Aorta (tissue), 5 donors: Measurements from ENCODE around the gene NRG3. TPM values are rescaled to one million over a fixed set of nuclear protein-coding genes. Genes with fewer than 3 reads are reported as not detected.

Source experiments
- ATAC-seq: fragments of 200-7000 bp; cut with Tn5 transposase; one replicate; pipeline ENCODE4 v1.9.1; 2022; ENCODE audit warnings: moderate library complexity; ENCODE audit not compliant: low FRiP score
- DNase-seq, 2 donors: peaks; one replicate each; pipeline ENCODE4 v3.0.0-alpha.2; 2020
- H3K27ac ChIP-seq, 2 donors: one replicate each; pipeline ENCODE4 v1.5.1; 2013; ENCODE audit warnings: low read length in 2 of 2, mild to moderate bottlenecking in 2 of 2, moderate library complexity in 2 of 2, control low read depth in 1 of 2, inconsistent platforms in 1 of 2, low read depth in 1 of 2
- H3K27me3 ChIP-seq, 2 donors: one replicate each; pipeline ENCODE4 v1.6.1; 2013; ENCODE audit warnings: control low read depth in 1 of 2, low read length in 1 of 2, mild to moderate bottlenecking in 1 of 2, moderate library complexity in 1 of 2; ENCODE audit not compliant: insufficient read depth in 2 of 2, control insufficient read depth in 1 of 2
- H3K36me3 ChIP-seq, 2 donors: one replicate each; pipeline ENCODE4 v1.6.1; 2013; ENCODE audit warnings: control low read depth in 1 of 2, low read length in 1 of 2, mild to moderate bottlenecking in 1 of 2; ENCODE audit not compliant: insufficient read depth in 2 of 2, control insufficient read depth in 1 of 2
- H3K4me1 ChIP-seq, 2 donors: one replicate each; pipeline ENCODE4 v1.6.1; 2013; ENCODE audit warnings: low read length in 2 of 2, control low read depth in 1 of 2, mild to moderate bottlenecking in 1 of 2, moderate library complexity in 1 of 2; ENCODE audit not compliant: insufficient read depth in 2 of 2, control insufficient read depth in 1 of 2
- H3K4me3 ChIP-seq, 2 donors: one replicate each; pipeline ENCODE4 v1.5.1; 2013; ENCODE audit warnings: low read length in 2 of 2, control low read depth in 1 of 2, mild to moderate bottlenecking in 1 of 2
- H3K9me3 ChIP-seq: one replicate; pipeline ENCODE4 v1.6.1; 2013; ENCODE audit warnings: mild to moderate bottlenecking, low read length; ENCODE audit not compliant: control insufficient read depth
- WGBS, 2 donors: extraction: QIAGEN DNeasy Blood & Tissue Kit; methylation state at CpG; one replicate each; pipeline ENCODE4 v1.1.7; 2013; 5-methylcytosine and 5-hydroxymethylcytosine counted together
- intact Hi-C, 2 donors: fragments of 100-400 bp; cut with DNase I; formaldehyde crosslinking; loops; one replicate each; pipeline versions ENCODE4 v1.14.2 to v1.15.0; 2022
- polyA plus RNA-seq, 2 donors: library from polyadenylated mRNA; stranded (reverse); fragments of 200-250 nt; gene quantifications; one replicate each; pipeline ENCODE4 v1.2.3, GENCODE V29; 2013
- total RNA-seq, 2 donors: library from RNA; stranded (reverse); fragmentation: NEBNext Ultra II Directional; extraction: Animal tissue kit (Norgen Biotek cat#: 25700); gene quantifications; one replicate each; pipeline ENCODE4 v1.2.1, GENCODE V29; 2021
- donor health status: healthy with polysubstance abuse.
- donor health status: Bipolar disorder and iron deficiency.
- donor health status: DM: no; HTN: no; CAD: no.
- donor health status: DM: no; HTN: no; CAD: no.
- donor health status: DM: yes; HTN: yes; CAD: no.

Gene NRG3
- total and polyA plus RNA-seq, 4 donors: 0.50 to 1.1 (median 0.84) TPM

- Histone ChIP-seq H3K27ac (no peak overlapping the region), H3K36me3 (no peaks in the 10 kb centered on the region), H3K9me3 (peaks cover 1% of the 10 kb centered on the region), H3K4me3 (no peak overlapping the region), H3K4me1 (no peaks in the 10 kb centered on the region), H3K27me3 (no peaks in the 10 kb centered on the region)
- intact Hi-C loops: no loop called here
- 97% methylated on average over 2 of the region's 2 CpGs for WGBS, 2 donors
- DNase-seq: no peak
- no peak for ATAC-seq
Measured at GRCh38 chr10:82284180-82284579, 409.2 kb downstream of the NRG3 start.

GRCh38 chr10:82288461-82288881, 413.5 kb downstream of the NRG3 start:
- no peaks in the 10 kb centered on the region for H3K4me1 ChIP-seq
- no peak for ATAC-seq
- H3K27me3 ChIP-seq: no peaks in the 10 kb centered on the region
- no peak overlapping the region for H3K4me3 ChIP-seq
- WGBS, 2 donors: 79 to 86% methylated on average over 6 of the region's 6 CpGs
- H3K9me3 ChIP-seq: peaks cover 1% of the 10 kb centered on the region
- DNase-seq: no peak
- intact Hi-C loops: no loop called here
- H3K36me3 ChIP-seq: no peaks in the 10 kb centered on the region
- H3K27ac ChIP-seq: no peak overlapping the region

GRCh38 chr10:82289945-82290344, 415.0 kb downstream of the NRG3 start:
- Histone ChIP-seq H3K27ac (no peak overlapping the region), H3K27me3 (no peaks in the 10 kb centered on the region), H3K9me3 (peaks cover 1% of the 10 kb centered on the region), H3K36me3 (no peaks in the 10 kb centered on the region), H3K4me1 (no peaks in the 10 kb centered on the region), H3K4me3 (no peak overlapping the region)
- no peak for ATAC-seq
- WGBS, 2 donors: 87 to 92% methylated on average over 3 of the region's 3 CpGs
- intact Hi-C loops: no loop called here
- no peak for DNase-seq

GRCh38 chr10:82294874-82295378, 419.9 kb downstream of the NRG3 start:
- H3K4me1 ChIP-seq: no peaks in the 10 kb centered on the region
- 66 to 69% methylated on average over 3 of the region's 3 CpGs for WGBS, 2 donors
- intact Hi-C loops: no loop called here
- H3K27ac ChIP-seq: no peak overlapping the region
- ATAC-seq (no peak), DNase-seq (no peak)
- no peaks in the 10 kb centered on the region for H3K36me3 ChIP-seq
- no peaks in the 10 kb centered on the region for H3K27me3 ChIP-seq
- H3K4me3 ChIP-seq: no peak overlapping the region
- H3K9me3 ChIP-seq: no peaks in the 10 kb centered on the region

GRCh38 chr10:82308641-82309040, 433.6 kb downstream of the NRG3 start:
- 89 to 90% methylated on average over 4 of the region's 4 CpGs for WGBS, 2 donors
- H3K9me3 ChIP-seq: peaks cover 1% of the 10 kb centered on the region
- no peaks in the 10 kb centered on the region for H3K27me3 ChIP-seq
- DNase-seq (no peak), ATAC-seq (no peak)
- no peaks in the 10 kb centered on the region for H3K36me3 ChIP-seq
- intact Hi-C loops: no loop called here
- no peak overlapping the region for H3K4me3 ChIP-seq
- H3K4me1 ChIP-seq: no peaks in the 10 kb centered on the region
- no peak overlapping the region for H3K27ac ChIP-seq

- intact Hi-C loops: no loop called here
Measured at GRCh38 chr10:82310839-82311238, 435.8 kb downstream of the NRG3 start.

GRCh38 chr10:82313401-82313800, 438.4 kb downstream of the NRG3 start:
- Histone ChIP-seq H3K27ac (no peak overlapping the region), H3K4me3 (no peak overlapping the region), H3K4me1 (no peaks in the 10 kb centered on the region), H3K27me3 (no peaks in the 10 kb centered on the region), H3K36me3 (no peaks in the 10 kb centered on the region), H3K9me3 (peaks cover 1% of the 10 kb centered on the region)
- ATAC-seq: no peak
- DNase-seq: no peak
- 65 to 87% methylated on average over 3 of the region's 3 CpGs for WGBS, 2 donors
- intact Hi-C loops: no loop called here

More at GRCh38 chr10:82310839-82311238, 435.8 kb downstream of the NRG3 start:
- DNase-seq (no peak), ATAC-seq (no peak)
- H3K4me1 ChIP-seq: no peaks in the 10 kb centered on the region
- H3K36me3 ChIP-seq: no peaks in the 10 kb centered on the region
- WGBS, 2 donors: 62 to 78% methylated on average over 3 of the region's 3 CpGs
- H3K9me3 ChIP-seq: peaks cover 1% of the 10 kb centered on the region
- no peak overlapping the region for H3K27ac ChIP-seq
- no peak overlapping the region for H3K4me3 ChIP-seq
- no peaks in the 10 kb centered on the region for H3K27me3 ChIP-seq

GRCh38 chr10:82318534-82318933, 443.5 kb downstream of the NRG3 start:
- H3K36me3 ChIP-seq: no peaks in the 10 kb centered on the region
- H3K9me3 ChIP-seq: no peaks in the 10 kb centered on the region
- intact Hi-C loops: no loop called here
- 42 to 45% methylated on average over 3 of the region's 3 CpGs for WGBS, 2 donors
- DNase-seq (no peak), ATAC-seq (no peak)
- no peak overlapping the region for H3K4me3 ChIP-seq
- H3K27ac ChIP-seq: no peak overlapping the region
- H3K4me1 ChIP-seq: no peaks in the 10 kb centered on the region
- no peaks in the 10 kb centered on the region for H3K27me3 ChIP-seq

- no peak overlapping the region for H3K4me3 ChIP-seq
- H3K27ac ChIP-seq: no peak overlapping the region
- H3K27me3 ChIP-seq: no peaks in the 10 kb centered on the region
- ATAC-seq (peak; percentile 26), DNase-seq (no peak)
- no peaks in the 10 kb centered on the region for H3K36me3 ChIP-seq
- 93 to 95% methylated on average over 5 of the region's 5 CpGs for WGBS, 2 donors
- no peaks in the 10 kb centered on the region for H3K9me3 ChIP-seq
- no peaks in the 10 kb centered on the region for H3K4me1 ChIP-seq
- intact Hi-C loops: no loop called here
Measured at GRCh38 chr10:82319074-82319473, 444.1 kb downstream of the NRG3 start.
